ENCODE data around the gene PTPN1. TPM values are rescaled to one million over a fixed set of nuclear protein-coding genes. Genes with fewer than 3 reads are reported as not detected.

The PTPN1 gene
- total and polyA plus RNA-seq, 2 donors (not counting 1 experiment from before 2014, with no cell fraction given) = 20.0 to 28.7 TPM

GRCh38 chr20:50577175-50578018, 67.2 kb downstream of the PTPN1 start:
- H3K79me2 ChIP-seq (ENCODE audit: control insufficient read depth, insufficient read depth, low read length) = peaks cover 1% of the 10 kb centered on the region
- no peak overlapping the region for H3K27ac ChIP-seq (ENCODE audit: insufficient read depth, low read length)
- no peak overlapping the region for H3K9ac ChIP-seq (ENCODE audit: insufficient read depth, low read length)
- peaks cover 10% of the 10 kb centered on the region for H3K4me1 ChIP-seq (ENCODE audit: control insufficient read depth, extremely low read depth, insufficient read depth, low read length)
- H3K4me3 ChIP-seq (replicated peaks in 1 of 4; ENCODE audit: control extremely low read depth in 1 of 4, insufficient read depth in 1 of 4, low read depth in 3 of 4, low read length in 4 of 4) = no peak overlapping the region
- TF ChIP-seq CTCF (conservative IDR thresholded peaks at IDR 0.05 in 1 of 2, IDR thresholded peaks at IDR 0.05 in 1 of 2; ENCODE audit: low read depth in 1 of 2, low read length in 2 of 2) (no peak), EZH2 (IDR thresholded peaks at IDR 0.05; ENCODE audit: low read length, missing control alignments) (no peak)
- no peaks in the 10 kb centered on the region for H3K27me3 ChIP-seq (ENCODE audit: control insufficient read depth, insufficient read depth, low read length)
- H4K20me1 ChIP-seq (ENCODE audit: control insufficient read depth, extremely low read depth, insufficient read depth, low read length) = no peaks in the 10 kb centered on the region
- H2AFZ ChIP-seq (ENCODE audit: low read length) = no peak overlapping the region
- peaks cover 18% of the 10 kb centered on the region for H3K36me3 ChIP-seq (ENCODE audit: control insufficient read depth, insufficient read depth, low read length)
- no peak for DNase-seq (ENCODE audit: low read depth in 2 of 2)
- no peaks in the 10 kb centered on the region for H3K9me3 ChIP-seq (ENCODE audit: control insufficient read depth, insufficient read depth, low read depth, low read length)
- H3K4me2 ChIP-seq (ENCODE audit: extremely low read depth, insufficient read depth, low read length) = no peak overlapping the region

GRCh38 chr20:50578061-50578777, 68.0 kb downstream of the PTPN1 start:
- TF ChIP-seq CTCF (conservative IDR thresholded peaks at IDR 0.05 in 1 of 2, IDR thresholded peaks at IDR 0.05 in 1 of 2; ENCODE audit: low read depth in 1 of 2, low read length in 2 of 2) (no peak), EZH2 (IDR thresholded peaks at IDR 0.05; ENCODE audit: low read length, missing control alignments) (no peak)
- H3K9ac ChIP-seq (ENCODE audit: insufficient read depth, low read length) = no peak overlapping the region
- no peaks in the 10 kb centered on the region for H3K9me3 ChIP-seq (ENCODE audit: control insufficient read depth, insufficient read depth, low read depth, low read length)
- H4K20me1 ChIP-seq (ENCODE audit: control insufficient read depth, extremely low read depth, insufficient read depth, low read length) = no peaks in the 10 kb centered on the region
- no peak overlapping the region for H3K4me3 ChIP-seq (replicated peaks in 1 of 4; ENCODE audit: control extremely low read depth in 1 of 4, insufficient read depth in 1 of 4, low read depth in 3 of 4, low read length in 4 of 4)
- no peak overlapping the region for H3K27ac ChIP-seq (ENCODE audit: insufficient read depth, low read length)
- no peak overlapping the region for H2AFZ ChIP-seq (ENCODE audit: low read length)
- peaks cover 20% of the 10 kb centered on the region for H3K36me3 ChIP-seq (ENCODE audit: control insufficient read depth, insufficient read depth, low read length)
- H3K4me2 ChIP-seq (ENCODE audit: extremely low read depth, insufficient read depth, low read length) = no peak overlapping the region
- H3K27me3 ChIP-seq (ENCODE audit: control insufficient read depth, insufficient read depth, low read length) = no peaks in the 10 kb centered on the region
- H3K4me1 ChIP-seq (ENCODE audit: control insufficient read depth, extremely low read depth, insufficient read depth, low read length) = peaks cover 3% of the 10 kb centered on the region
- no peak for DNase-seq (ENCODE audit: low read depth in 2 of 2)
- no peaks in the 10 kb centered on the region for H3K79me2 ChIP-seq (ENCODE audit: control insufficient read depth, insufficient read depth, low read length)

- Histone ChIP-seq H3K36me3 (ENCODE audit: control insufficient read depth, insufficient read depth, low read length) (peaks cover 20% of the 10 kb centered on the region), H3K4me3 (replicated peaks in 1 of 4; ENCODE audit: control extremely low read depth in 1 of 4, insufficient read depth in 1 of 4, low read depth in 3 of 4, low read length in 4 of 4) (no peak overlapping the region), H3K4me1 (ENCODE audit: control insufficient read depth, extremely low read depth, insufficient read depth, low read length) (no peaks in the 10 kb centered on the region), H3K27me3 (ENCODE audit: control insufficient read depth, insufficient read depth, low read length) (no peaks in the 10 kb centered on the region), H2AFZ (ENCODE audit: low read length) (no peak overlapping the region), H3K27ac (ENCODE audit: insufficient read depth, low read length) (no peak overlapping the region), H3K79me2 (ENCODE audit: control insufficient read depth, insufficient read depth, low read length) (no peaks in the 10 kb centered on the region), H3K9me3 (ENCODE audit: control insufficient read depth, insufficient read depth, low read depth, low read length) (no peaks in the 10 kb centered on the region), H4K20me1 (ENCODE audit: control insufficient read depth, extremely low read depth, insufficient read depth, low read length) (no peaks in the 10 kb centered on the region), H3K4me2 (ENCODE audit: extremely low read depth, insufficient read depth, low read length) (no peak overlapping the region), H3K9ac (ENCODE audit: insufficient read depth, low read length) (no peak overlapping the region)
- DNase-seq (ENCODE audit: low read depth in 2 of 2) = no peak
- TF ChIP-seq CTCF (conservative IDR thresholded peaks at IDR 0.05 in 1 of 2, IDR thresholded peaks at IDR 0.05 in 1 of 2; ENCODE audit: low read depth in 1 of 2, low read length in 2 of 2) (no peak), EZH2 (IDR thresholded peaks at IDR 0.05; ENCODE audit: low read length, missing control alignments) (no peak)
These were observed 68.6 kb downstream of the PTPN1 start for GRCh38 chr20:50578778-50579165.
